Liver (tissue), 9 donors: ENCODE measurements around the gene M1AP. TPM values are rescaled to one million over a fixed set of nuclear protein-coding genes. Genes with fewer than 3 reads are reported as not detected.

Experiments used
- DNase-seq: peaks from one replicate; pipeline ENCODE4 v3.0.0-alpha.2; 2017; ENCODE audit warnings: low spot score
- H3K27ac ChIP-seq, 2 donors: one replicate each; pipeline ENCODE4 v1.7.0; 2013; ENCODE audit warnings: inconsistent platforms in 2 of 2, low read length in 2 of 2, control low read depth in 1 of 2, low read depth in 1 of 2, mild to moderate bottlenecking in 1 of 2
- H3K27me3 ChIP-seq, 4 donors: one replicate each; pipeline versions ENCODE4 v1.6.1 to v1.7.0; 2013; ENCODE audit warnings: low read length in 3 of 4, inconsistent platforms in 1 of 4, mild to moderate bottlenecking in 1 of 4, moderate library complexity in 1 of 4; ENCODE audit not compliant: control insufficient read depth in 4 of 4, insufficient read depth in 4 of 4
- H3K36me3 ChIP-seq, 4 donors: one replicate each; pipeline versions ENCODE4 v1.6.1 to v1.7.0; 2013; ENCODE audit warnings: low read length in 3 of 4, mild to moderate bottlenecking in 3 of 4, low read depth in 1 of 4, moderate library complexity in 1 of 4; ENCODE audit not compliant: control insufficient read depth in 4 of 4, insufficient read depth in 3 of 4
- H3K4me1 ChIP-seq, 4 donors: one replicate each; pipeline versions ENCODE4 v1.6.1 to v1.7.0; 2013; ENCODE audit warnings: low read length in 3 of 4, mild to moderate bottlenecking in 3 of 4, moderate library complexity in 1 of 4; ENCODE audit not compliant: control insufficient read depth in 4 of 4, insufficient read depth in 4 of 4
- H3K4me3 ChIP-seq, 3 donors: one replicate each; pipeline versions ENCODE4 v1.6.1 to v1.7.0; 2013; ENCODE audit warnings: low read length in 3 of 3, control low read depth in 1 of 3, low read depth in 1 of 3, mild to moderate bottlenecking in 1 of 3
- H3K9ac ChIP-seq, 2 donors: one replicate each; pipeline ENCODE4 v1.7.0; 2013; ENCODE audit warnings: low read length in 2 of 2, mild to moderate bottlenecking in 2 of 2, moderate library complexity in 2 of 2, control low read depth in 1 of 2, low read depth in 1 of 2
- H3K9me3 ChIP-seq, 4 donors: one replicate each; pipeline versions ENCODE4 v1.6.1 to v1.7.0; 2013; ENCODE audit warnings: low read length in 3 of 4; ENCODE audit not compliant: control insufficient read depth in 4 of 4
- ATF3 ChIP-seq: IDR thresholded peaks from 2 replicates; pipeline ENCODE4 v1.6.1; 2016; ENCODE audit warnings: antibody characterized with exemption
- CTCF ChIP-seq: fragments of 150-350 bp; IDR thresholded peaks from 2 replicates; pipeline ENCODE4 v1.5.1; 2017; ENCODE audit warnings: improper control_type of control experiment, low read depth, low read length; ENCODE audit not compliant: missing input control
- FOXA2 ChIP-seq: IDR thresholded peaks from 2 replicates; pipeline ENCODE4 v1.6.1; 2016; ENCODE audit warnings: antibody characterized with exemption
- HNF4A ChIP-seq, 2 donors: conservative IDR thresholded peaks; 2 replicates each; pipeline ENCODE4 v1.6.1; 2016; ENCODE audit warnings: antibody characterized with exemption in 2 of 2, mild to moderate bottlenecking in 2 of 2
- HNF4G ChIP-seq: IDR thresholded peaks from 2 replicates; pipeline ENCODE4 v1.6.1; 2016; ENCODE audit warnings: antibody characterized with exemption
- JUND ChIP-seq, 2 donors: IDR thresholded peaks; 2 replicates each; pipeline ENCODE4 v1.6.1; 2016; ENCODE audit warnings: antibody characterized with exemption in 2 of 2
- RAD21 ChIP-seq, 2 donors: IDR thresholded peaks; 2 replicates each; pipeline ENCODE4 v1.6.1; 2016; ENCODE audit warnings: antibody characterized with exemption in 2 of 2, mild to moderate bottlenecking in 2 of 2
- REST ChIP-seq: IDR thresholded peaks from 2 replicates; pipeline ENCODE4 v1.6.1; 2016; ENCODE audit warnings: antibody characterized with exemption, mild to moderate bottlenecking
- SP1 ChIP-seq: IDR thresholded peaks from 2 replicates; pipeline ENCODE4 v1.6.1; 2018; ENCODE audit warnings: antibody characterized with exemption, mild to moderate bottlenecking
- TAF1 ChIP-seq: conservative IDR thresholded peaks from 2 replicates; pipeline ENCODE4 v1.6.1; 2016; ENCODE audit warnings: antibody characterized with exemption, mild to moderate bottlenecking
- YY1 ChIP-seq: IDR thresholded peaks from 2 replicates; pipeline ENCODE4 v1.6.1; 2016; ENCODE audit warnings: antibody characterized with exemption, mild to moderate bottlenecking
- WGBS: extraction: QIAGEN DNeasy Blood & Tissue Kit; methylation state at CpG from one replicate; pipeline ENCODE4 v1.1.7; 2013; 5-methylcytosine and 5-hydroxymethylcytosine counted together
- polyA plus RNA-seq, 2 donors: library from polyadenylated mRNA; stranded (reverse) in 1 of 2; unstranded in 1 of 2; fragments of 200-250 nt in 1 of 2; fragments of >200 nt in 1 of 2; fragmentation: Nextera tagmentation in 1 of 2; extraction: Ambion mirVana in 1 of 2; gene quantifications; one replicate each; pipeline versions ENCODE4 v1.2.1 to v1.2.3, GENCODE V29; 2013 to 2015
- total RNA-seq, 2 donors: library from RNA; depleted of rRNA; stranded (reverse); fragments of >200 nt; gene quantifications; one replicate each; pipeline ENCODE4 v1.2.3, GENCODE V29; 2014
- TF ChIP-seq, protein P1 (sequence below): IDR thresholded peaks from 2 replicates; pipeline ENCODE4 v1.6.1; 2016; ENCODE audit warnings: antibody characterized with exemption
- donor health status: healthy.
- donor health status: healthy.
- donor health status: healthy.
- donor health status: healthy.
- donor health status: healthy.

The M1AP gene
- total and polyA plus RNA-seq, 4 donors: under 0.01 to 0.38 (median 0.08) TPM

DNA sequence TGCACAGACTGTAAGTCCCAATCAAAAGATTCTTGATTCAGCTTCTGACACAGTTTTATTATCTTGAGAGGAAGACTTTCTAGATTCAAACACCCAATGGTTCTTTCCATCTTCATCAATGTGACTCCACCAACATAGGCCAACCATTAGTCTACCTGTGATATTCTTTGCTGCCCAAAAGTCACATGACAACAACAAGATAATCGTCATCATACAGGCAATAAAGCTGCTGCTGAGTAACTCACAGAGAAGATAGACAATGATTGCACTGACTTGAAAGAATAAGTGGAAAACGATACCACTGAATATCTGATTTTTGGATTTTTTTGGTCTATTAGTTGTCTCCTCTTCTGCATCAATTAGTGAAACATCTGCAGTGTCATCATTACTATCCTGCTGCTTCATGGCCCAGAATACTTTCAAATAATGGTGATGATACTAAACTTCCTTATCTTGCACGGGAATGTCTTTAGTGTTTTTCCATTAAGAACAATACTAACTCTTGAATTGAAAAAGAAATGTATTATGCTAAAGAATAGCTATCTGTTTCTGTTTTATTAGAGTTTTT, 19.5 kb downstream of the M1AP start:
- no peak for DNase-seq
- 68% methylated on average over 3 of the region's 3 CpGs for WGBS
- H3K9ac ChIP-seq: no peak overlapping the region

GRCh38 chr2:74625658-74626425, 22.3 kb downstream of the M1AP start:
- H3K27ac ChIP-seq: no peak overlapping the region
- no peaks in the 10 kb centered on the region for H3K36me3 ChIP-seq
- no peak overlapping the region for H3K9ac ChIP-seq
- H3K27me3 ChIP-seq: no peaks in the 10 kb centered on the region
- WGBS: 90% methylated on average over 5 of the region's 5 CpGs
- no peak for DNase-seq
- H3K4me3 ChIP-seq: no peak overlapping the region
- H3K9me3 ChIP-seq: no peaks in the 10 kb centered on the region
- TF ChIP-seq YY1 (no peak), FOXA2 (no peak), REST (no peak), CTCF (no peak), HNF4A (conservative IDR thresholded peaks at IDR 0.05) (no peak), TAF1 (no peak), HNF4G (no peak), ATF3 (no peak), JUND (IDR thresholded peaks at IDR 0.05) (no peak), RAD21 (IDR thresholded peaks at IDR 0.05) (no peak), SP1 (no peak)
- TF ChIP-seq, protein P1, sequence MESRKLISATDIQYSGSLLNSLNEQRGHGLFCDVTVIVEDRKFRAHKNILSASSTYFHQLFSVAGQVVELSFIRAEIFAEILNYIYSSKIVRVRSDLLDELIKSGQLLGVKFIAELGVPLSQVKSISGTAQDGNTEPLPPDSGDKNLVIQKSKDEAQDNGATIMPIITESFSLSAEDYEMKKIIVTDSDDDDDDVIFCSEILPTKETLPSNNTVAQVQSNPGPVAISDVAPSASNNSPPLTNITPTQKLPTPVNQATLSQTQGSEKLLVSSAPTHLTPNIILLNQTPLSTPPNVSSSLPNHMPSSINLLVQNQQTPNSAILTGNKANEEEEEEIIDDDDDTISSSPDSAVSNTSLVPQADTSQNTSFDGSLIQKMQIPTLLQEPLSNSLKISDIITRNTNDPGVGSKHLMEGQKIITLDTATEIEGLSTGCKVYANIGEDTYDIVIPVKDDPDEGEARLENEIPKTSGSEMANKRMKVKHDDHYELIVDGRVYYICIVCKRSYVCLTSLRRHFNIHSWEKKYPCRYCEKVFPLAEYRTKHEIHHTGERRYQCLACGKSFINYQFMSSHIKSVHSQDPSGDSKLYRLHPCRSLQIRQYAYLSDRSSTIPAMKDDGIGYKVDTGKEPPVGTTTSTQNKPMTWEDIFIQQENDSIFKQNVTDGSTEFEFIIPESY: no peak
- no peaks in the 10 kb centered on the region for H3K4me1 ChIP-seq

More for the DNA sequence above, 19.5 kb downstream of the M1AP start:
- Histone ChIP-seq H3K4me3 (no peak overlapping the region), H3K4me1 (no peaks in the 10 kb centered on the region), H3K27me3 (no peaks in the 10 kb centered on the region), H3K36me3 (no peaks in the 10 kb centered on the region), H3K27ac (no peak overlapping the region), H3K9me3 (no peaks in the 10 kb centered on the region)
- TF ChIP-seq HNF4G: no peak
- TF ChIP-seq SP1: no peak
